Nephron (organoid): ENCODE results near the gene MS4A12.
"Not testable (repeated sequence)": the region's sequence is repeated elsewhere in the genome, so short reads cannot be mapped to it uniquely, and the experiment has no call there.

Experiments used
- H3K27ac Mint-ChIP-seq, 3 experiments: 2 replicates each; pipeline ENCODE4 v1.8.0; 2020; ENCODE audit warnings: mixed read lengths in 3 of 3, mild to moderate bottlenecking in 2 of 3, moderate library complexity in 1 of 3
- H3K27me3 Mint-ChIP-seq: 2 replicates; pipeline ENCODE4 v1.8.0; 2021; ENCODE audit warnings: low read depth, mild to moderate bottlenecking, moderate library complexity, mixed read lengths
- H3K36me3 Mint-ChIP-seq: 2 replicates; pipeline ENCODE4 v1.8.0; 2020; ENCODE audit warnings: low read depth, mixed read lengths
- H3K4me1 Mint-ChIP-seq: 2 replicates; pipeline ENCODE4 v1.8.0; 2020; ENCODE audit warnings: mixed read lengths
- H3K4me3 Mint-ChIP-seq, 3 experiments: 2 replicates each; pipeline ENCODE4 v1.8.0; 2020; ENCODE audit warnings: mild to moderate bottlenecking in 3 of 3, mixed read lengths in 3 of 3, moderate library complexity in 2 of 3
- H3K9me3 Mint-ChIP-seq: 2 replicates; pipeline ENCODE4 v1.8.0; 2020; ENCODE audit warnings: mixed read lengths
- CTCF ChIP-seq, 3 experiments: fragments of 200-600 bp; sonication (generic); IDR thresholded peaks; one replicate each; pipeline ENCODE4 v1.5.0; 2021; ENCODE audit warnings: antibody characterized with exemption in 3 of 3; ENCODE audit not compliant: unreplicated experiment in 3 of 3

MS4A12 gene

GRCh38 chr11:60515144-60515855 is 22.7 kb downstream of the MS4A12 start, which contains the start of gene MS4A13:
Gene MS4A13, plus strand, starts transcription at chr11:60515392. Its CDS starts 2,692 bp downstream, at chr11:60518084.
- no peak for TF ChIP-seq CTCF (IDR thresholded peaks at IDR 0.05; ENCODE audit: unreplicated experiment in 3 of 3)
- Mint-ChIP-seq H3K36me3 (no peaks in the 10 kb centered on the region), H3K9me3 (peaks cover 11% of the 10 kb centered on the region), H3K4me1 (peaks cover 30% of the 10 kb centered on the region), H3K27ac (peak within 1 kb of the TSS in 2 of 3 experiments; percentile 75 to 87), H3K4me3 (no peak within 1 kb of the TSS), H3K27me3 (no peaks in the 10 kb centered on the region)

- Mint-ChIP-seq H3K4me3 (no peak overlapping the region), H3K9me3 (peaks cover 6% of the 10 kb centered on the region), H3K36me3 (no peaks in the 10 kb centered on the region), H3K27ac (no peak overlapping the region), H3K27me3 (no peaks in the 10 kb centered on the region), H3K4me1 (peaks cover 4% of the 10 kb centered on the region)
- no peak for TF ChIP-seq CTCF (IDR thresholded peaks at IDR 0.05; ENCODE audit: unreplicated experiment in 3 of 3)
These were observed 35.9 kb downstream of the MS4A12 start for GRCh38 chr11:60528465-60528864.

- Mint-ChIP-seq H3K9me3 (peaks cover 6% of the 10 kb centered on the region), H3K27ac (no peak overlapping the region), H3K4me1 (peaks cover 4% of the 10 kb centered on the region)
These were observed 36.4 kb downstream of the MS4A12 start for GRCh38 chr11:60528934-60529333.

GRCh38 chr11:60530454-60531100 is 38.0 kb downstream of the MS4A12 start:
- Mint-ChIP-seq H3K9me3 (peaks cover 6% of the 10 kb centered on the region), H3K36me3 (no peaks in the 10 kb centered on the region), H3K4me3 (no peak overlapping the region), H3K27me3 (no peaks in the 10 kb centered on the region), H3K27ac (no peak overlapping the region), H3K4me1 (peaks cover 4% of the 10 kb centered on the region)
- no peak for TF ChIP-seq CTCF (IDR thresholded peaks at IDR 0.05; ENCODE audit: unreplicated experiment in 3 of 3)

More at GRCh38 chr11:60528934-60529333, 36.4 kb downstream of the MS4A12 start:
- H3K36me3 Mint-ChIP-seq, result no peaks in the 10 kb centered on the region
- H3K4me3 Mint-ChIP-seq, result no peak overlapping the region
- TF ChIP-seq CTCF (IDR thresholded peaks at IDR 0.05; ENCODE audit: unreplicated experiment in 3 of 3), result no peak
- no peaks in the 10 kb centered on the region for H3K27me3 Mint-ChIP-seq

- H3K36me3 Mint-ChIP-seq, H3K4me1 Mint-ChIP-seq, H3K4me3 Mint-ChIP-seq, H3K9me3 Mint-ChIP-seq, H3K27ac Mint-ChIP-seq, H3K27me3 Mint-ChIP-seq: not testable (repeated sequence)
These were observed 39.8 kb downstream of the MS4A12 start for GRCh38 chr11:60532383-60532782.

- H3K4me1 Mint-ChIP-seq, H3K4me3 Mint-ChIP-seq, H3K27ac Mint-ChIP-seq, H3K36me3 Mint-ChIP-seq, H3K9me3 Mint-ChIP-seq, H3K27me3 Mint-ChIP-seq: not testable (repeated sequence)
These were observed 46.0 kb downstream of the MS4A12 start for GRCh38 chr11:60538627-60539026.

- Mint-ChIP-seq H3K27ac (no peak overlapping the region), H3K9me3 (peaks cover 9% of the 10 kb centered on the region), H3K4me1 (no peaks in the 10 kb centered on the region), H3K36me3 (no peaks in the 10 kb centered on the region), H3K4me3 (no peak overlapping the region), H3K27me3 (no peaks in the 10 kb centered on the region)
- no peak for TF ChIP-seq CTCF (IDR thresholded peaks at IDR 0.05; ENCODE audit: unreplicated experiment in 3 of 3)
These were observed 51.5 kb downstream of the MS4A12 start for GRCh38 chr11:60544077-60544476.
